Transverse colon (tissue), 3 donors: ENCODE results near the gene KCNV2.

Source experiments
- CTCF ChIP-seq, 5 experiments: fragments of 200-600 bp in 3 of 5; fragments of 450-650 bp in 2 of 5; sonication (generic) in 3 of 5; IDR thresholded peaks; 1 replicate in 2 of 5; 2 replicates in 3 of 5; pipeline ENCODE4 v1.5.1; 2016 to 2017; ENCODE audit warnings: antibody characterized with exemption in 5 of 5, inconsistent platforms in 3 of 5, mild to moderate bottlenecking in 2 of 5, moderate library complexity in 1 of 5
- POLR2A ChIP-seq: fragments of 450-650 bp; IDR thresholded peaks from one replicate; pipeline ENCODE4 v1.6.1; 2016; ENCODE audit warnings: antibody characterized with exemption, mild to moderate bottlenecking, moderate library complexity

DNA sequence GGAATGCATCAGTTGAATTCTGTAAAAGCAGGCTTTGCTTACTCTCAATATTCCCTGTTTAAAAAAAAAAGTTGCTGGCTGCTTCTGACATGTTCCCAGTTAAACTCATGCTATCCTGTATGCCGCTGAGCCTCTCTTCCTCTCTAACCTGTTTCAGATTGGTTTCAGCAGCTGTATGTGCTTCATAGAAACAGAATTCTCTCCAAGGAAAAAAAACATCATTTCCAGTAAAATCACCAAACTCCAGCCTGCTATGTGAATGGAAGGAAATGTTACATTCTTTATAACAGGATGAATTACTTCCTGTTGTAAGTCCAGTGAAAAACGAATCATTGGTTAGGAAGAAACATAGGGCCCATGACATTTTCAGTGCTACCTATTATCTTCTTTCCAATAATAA is 25.7 kb upstream of the KCNV2 start:
- TF ChIP-seq POLR2A: no peak
- no peak for TF ChIP-seq CTCF (IDR thresholded peaks at IDR 0.05)
